Stimulated activated naive B cell treated with anti-CD40 and anti-IgM and Interleukin-4, amounts not matched to agents 10 μg/mL and 1 μg/mL and 100 μg/mL, for 72 hours (primary cell): ENCODE measurements around the gene PLEKHG2.
"Not testable (repeated sequence)": the region's sequence is repeated elsewhere in the genome, so short reads cannot be mapped to it uniquely, and the experiment has no call there.

ENCODE experiments used
- ATAC-seq, 2 donors: fragments of 150-1000 bp; cut with Tn5 transposase; replicated peaks; 2 replicates each; pipeline ENCODE4 v1.10.0; 2021; ENCODE audit warnings: moderate library complexity in 1 of 2
- DNase-seq: peaks from one replicate; pipeline ENCODE4 v3.0.0; 2021
- H3K27ac Mint-ChIP-seq: one replicate; pipeline ENCODE4 v1.8.0; 2022; ENCODE audit warnings: mild to moderate bottlenecking, mixed read lengths
- H3K27me3 Mint-ChIP-seq, 2 donors: one replicate each; pipeline ENCODE4 v1.8.0; 2022; ENCODE audit warnings: mixed read lengths in 2 of 2
- H3K36me3 Mint-ChIP-seq, 2 donors: one replicate each; pipeline ENCODE4 v1.8.0; 2022; ENCODE audit warnings: mixed read lengths in 2 of 2, mild to moderate bottlenecking in 1 of 2
- H3K4me1 Mint-ChIP-seq, 2 donors: one replicate each; pipeline ENCODE4 v1.8.0; 2022; ENCODE audit warnings: mixed read lengths in 2 of 2, mild to moderate bottlenecking in 1 of 2
- H3K4me3 Mint-ChIP-seq, 2 donors: one replicate each; pipeline ENCODE4 v1.8.0; 2022; ENCODE audit warnings: mild to moderate bottlenecking in 2 of 2, mixed read lengths in 2 of 2, moderate library complexity in 1 of 2
- H3K9me3 Mint-ChIP-seq, 2 donors: one replicate each; pipeline ENCODE4 v1.8.0; 2022; ENCODE audit warnings: mixed read lengths in 2 of 2, mild to moderate bottlenecking in 1 of 2

Gene PLEKHG2

GRCh38 chr19:39449116-39449797 lies 36.8 kb downstream of the PLEKHG2 start:
- Mint-ChIP-seq H3K36me3 (peaks cover 49 to 69% of the 10 kb centered on the region in 2 donors), H3K4me1 (peaks cover 49 to 77% of the 10 kb centered on the region in 2 donors), H3K27ac (peak overlapping the region; percentile 93)

GRCh38 chr19:39451257-39451656 lies 38.8 kb downstream of the PLEKHG2 start:
- peaks cover 53 to 70% of the 10 kb centered on the region in 2 donors for H3K4me1 Mint-ChIP-seq
- not testable (repeated sequence) for H3K27me3 Mint-ChIP-seq, H3K27ac Mint-ChIP-seq, H3K9me3 Mint-ChIP-seq, DNase-seq, H3K4me3 Mint-ChIP-seq, ATAC-seq
- H3K36me3 Mint-ChIP-seq = peaks cover 43 to 65% of the 10 kb centered on the region in 2 donors

More at GRCh38 chr19:39449116-39449797, 36.8 kb downstream of the PLEKHG2 start:
- peaks cover 1 to 5% of the 10 kb centered on the region in 2 donors for H3K9me3 Mint-ChIP-seq
- DNase-seq (no peak), ATAC-seq (no peak)
- peak overlapping the region; percentile 74 to 92 for H3K4me3 Mint-ChIP-seq
- H3K27me3 Mint-ChIP-seq = no peaks in the 10 kb centered on the region

GRCh38 chr19:39463403-39463802 lies 50.9 kb downstream of the PLEKHG2 start:
- Mint-ChIP-seq H3K4me1 (peaks cover 0 to 13% of the 10 kb centered on the region in 2 donors), H3K9me3 (no peaks in the 10 kb centered on the region), H3K4me3 (no peak overlapping the region), H3K36me3 (peaks cover 57 to 69% of the 10 kb centered on the region in 2 donors), H3K27ac (no peak overlapping the region), H3K27me3 (no peaks in the 10 kb centered on the region)
- ATAC-seq = no peak
- DNase-seq = no peak

- no peaks in the 10 kb centered on the region for H3K9me3 Mint-ChIP-seq
- ATAC-seq (no peak), DNase-seq (no peak)
- H3K4me3 Mint-ChIP-seq = no peak overlapping the region
- H3K27me3 Mint-ChIP-seq = no peaks in the 10 kb centered on the region
- peaks cover 66 to 75% of the 10 kb centered on the region in 2 donors for H3K36me3 Mint-ChIP-seq
- H3K27ac Mint-ChIP-seq = no peak overlapping the region
- H3K4me1 Mint-ChIP-seq = peaks cover 5 to 8% of the 10 kb centered on the region in 2 donors
Observed at GRCh38 chr19:39465956-39466747, 53.7 kb downstream of the PLEKHG2 start.

- Mint-ChIP-seq H3K4me1 (peaks cover 10 to 17% of the 10 kb centered on the region in 2 donors), H3K27ac (no peak overlapping the region), H3K4me3 (no peak overlapping the region), H3K9me3 (no peaks in the 10 kb centered on the region), H3K27me3 (no peaks in the 10 kb centered on the region), H3K36me3 (peaks cover 74 to 78% of the 10 kb centered on the region in 2 donors)
- ATAC-seq (no peak), DNase-seq (no peak)
Observed at GRCh38 chr19:39467941-39468340, 55.5 kb downstream of the PLEKHG2 start.

GRCh38 chr19:39469036-39469435 lies 56.6 kb downstream of the PLEKHG2 start:
- H3K4me3 Mint-ChIP-seq = no peak overlapping the region
- peak overlapping the region; percentile 26 for H3K27ac Mint-ChIP-seq
- ATAC-seq (no peak), DNase-seq (no peak)
- peaks cover 8 to 20% of the 10 kb centered on the region in 2 donors for H3K4me1 Mint-ChIP-seq
- no peaks in the 10 kb centered on the region for H3K27me3 Mint-ChIP-seq
- no peaks in the 10 kb centered on the region for H3K9me3 Mint-ChIP-seq
- peaks cover 64 to 78% of the 10 kb centered on the region in 2 donors for H3K36me3 Mint-ChIP-seq

GRCh38 chr19:39469567-39469966 lies 57.1 kb downstream of the PLEKHG2 start:
- H3K4me3 Mint-ChIP-seq = no peak overlapping the region
- no peak for DNase-seq
- no peaks in the 10 kb centered on the region for H3K9me3 Mint-ChIP-seq
- no peak for ATAC-seq
- peaks cover 66 to 82% of the 10 kb centered on the region in 2 donors for H3K36me3 Mint-ChIP-seq
- H3K27ac Mint-ChIP-seq = peak overlapping the region; percentile 26
- H3K4me1 Mint-ChIP-seq = peaks cover 8 to 25% of the 10 kb centered on the region in 2 donors
- H3K27me3 Mint-ChIP-seq = no peaks in the 10 kb centered on the region

GRCh38 chr19:39470724-39471339 lies 58.4 kb downstream of the PLEKHG2 start:
- H3K9me3 Mint-ChIP-seq = no peaks in the 10 kb centered on the region
- H3K4me1 Mint-ChIP-seq = peaks cover 8 to 28% of the 10 kb centered on the region in 2 donors
- H3K4me3 Mint-ChIP-seq = no peak overlapping the region
- DNase-seq (no peak), ATAC-seq (no peak)
- peaks cover 68 to 82% of the 10 kb centered on the region in 2 donors for H3K36me3 Mint-ChIP-seq
- H3K27me3 Mint-ChIP-seq = no peaks in the 10 kb centered on the region
- H3K27ac Mint-ChIP-seq = peak overlapping the region; percentile 59

- Mint-ChIP-seq H3K9me3 (no peaks in the 10 kb centered on the region), H3K4me3 (no peak overlapping the region), H3K27ac (peak overlapping the region; percentile 53), H3K36me3 (peaks cover 67 to 83% of the 10 kb centered on the region in 2 donors), H3K4me1 (peaks cover 8 to 28% of the 10 kb centered on the region in 2 donors), H3K27me3 (no peaks in the 10 kb centered on the region)
- DNase-seq (no peak), ATAC-seq (no peak)
Observed at GRCh38 chr19:39471756-39472536, 59.5 kb downstream of the PLEKHG2 start.

- H3K27me3 Mint-ChIP-seq = no peaks in the 10 kb centered on the region
- H3K36me3 Mint-ChIP-seq = peaks cover 66 to 89% of the 10 kb centered on the region in 2 donors
- peaks cover 8 to 28% of the 10 kb centered on the region in 2 donors for H3K4me1 Mint-ChIP-seq
- DNase-seq (no peak), ATAC-seq (no peak)
- H3K4me3 Mint-ChIP-seq = no peak overlapping the region
- H3K27ac Mint-ChIP-seq = no peak overlapping the region
- no peaks in the 10 kb centered on the region for H3K9me3 Mint-ChIP-seq
Observed at GRCh38 chr19:39472746-39473442, 60.4 kb downstream of the PLEKHG2 start.

GRCh38 chr19:39473443-39473960 lies 61.0 kb downstream of the PLEKHG2 start:
- peaks cover 62 to 84% of the 10 kb centered on the region in 2 donors for H3K36me3 Mint-ChIP-seq
- H3K9me3 Mint-ChIP-seq = no peaks in the 10 kb centered on the region
- peaks cover 8 to 28% of the 10 kb centered on the region in 2 donors for H3K4me1 Mint-ChIP-seq
- ATAC-seq = no peak
- H3K27me3 Mint-ChIP-seq = no peaks in the 10 kb centered on the region
- no peak overlapping the region for H3K27ac Mint-ChIP-seq
- DNase-seq = no peak
- H3K4me3 Mint-ChIP-seq = no peak overlapping the region

- ATAC-seq (peak; percentile 85 to 86), DNase-seq (peak; percentile 43)
- Mint-ChIP-seq H3K4me3 (no peak overlapping the region), H3K27me3 (no peaks in the 10 kb centered on the region), H3K36me3 (peaks cover 55 to 77% of the 10 kb centered on the region in 2 donors), H3K4me1 (peaks cover 8 to 28% of the 10 kb centered on the region in 2 donors), H3K9me3 (no peaks in the 10 kb centered on the region), H3K27ac (peak overlapping the region; percentile 28)
Observed at GRCh38 chr19:39474139-39474620, 61.7 kb downstream of the PLEKHG2 start.

GRCh38 chr19:39475748-39476147 lies 63.3 kb downstream of the PLEKHG2 start:
- no peak for ATAC-seq
- Mint-ChIP-seq H3K9me3 (no peaks in the 10 kb centered on the region), H3K36me3 (peaks cover 41 to 61% of the 10 kb centered on the region in 2 donors), H3K27me3 (no peaks in the 10 kb centered on the region), H3K4me1 (peaks cover 14 to 36% of the 10 kb centered on the region in 2 donors), H3K4me3 (no peak overlapping the region), H3K27ac (peak overlapping the region; percentile 56)
- DNase-seq = no peak
